Femur (tissue), 1 donor: ENCODE results near the gene WWC2.

Experiments
- DNase-seq: peaks from one replicate; pipeline ENCODE4 v3.0.0-alpha.2; 2017

WWC2 gene

GRCh38 chr4:183333983-183334382, 234.9 kb downstream of the WWC2 start:
- no peak for DNase-seq

GRCh38 chr4:183335369-183335940, 236.4 kb downstream of the WWC2 start:
- no peak for DNase-seq

- DNase-seq: no peak
Measured at GRCh38 chr4:183337349-183337748, 238.3 kb downstream of the WWC2 start.

GRCh38 chr4:183337833-183338232, 238.8 kb downstream of the WWC2 start:
- no peak for DNase-seq

- DNase-seq: peak; percentile 48
Measured at GRCh38 chr4:183342541-183343533, 243.8 kb downstream of the WWC2 start.

GRCh38 chr4:183343730-183344129, 244.7 kb downstream of the WWC2 start:
- DNase-seq: no peak

GRCh38 chr4:183344523-183345255, 245.6 kb downstream of the WWC2 start:
- DNase-seq: no peak

GRCh38 chr4:183345261-183345660, 246.2 kb downstream of the WWC2 start:
- no peak for DNase-seq

GRCh38 chr4:183347146-183347545, 248.1 kb downstream of the WWC2 start:
- no peak for DNase-seq

GRCh38 chr4:183347566-183347965, 248.5 kb downstream of the WWC2 start:
- no peak for DNase-seq

- DNase-seq: no peak
Measured at GRCh38 chr4:183348136-183348535, 249.1 kb downstream of the WWC2 start.

- peak; percentile 30 for DNase-seq
Measured at GRCh38 chr4:183348706-183349659, 249.9 kb downstream of the WWC2 start.

GRCh38 chr4:183349673-183350072, 250.6 kb downstream of the WWC2 start:
- no peak for DNase-seq

GRCh38 chr4:183350317-183351071, 251.4 kb downstream of the WWC2 start:
- DNase-seq: no peak

GRCh38 chr4:183352546-183352945, 253.5 kb downstream of the WWC2 start:
- DNase-seq: no peak

- no peak for DNase-seq
Measured at GRCh38 chr4:183353557-183353956, 254.5 kb downstream of the WWC2 start.

- DNase-seq: no peak
Measured at GRCh38 chr4:183354219-183354618, 255.2 kb downstream of the WWC2 start.

- DNase-seq: no peak
Measured at GRCh38 chr4:183355405-183355804, 256.3 kb downstream of the WWC2 start.

GRCh38 chr4:183356173-183356830, 257.2 kb downstream of the WWC2 start:
- DNase-seq: no peak

GRCh38 chr4:183356931-183357675, 258.0 kb downstream of the WWC2 start:
- DNase-seq: no peak
